PC-9 (cell line): ENCODE data around the gene DNAJC13.

Source experiments
- EZH2 ChIP-seq: fragments of 200-600 bp; sonication (generic); IDR thresholded peaks from 2 replicates; pipeline ENCODE4 v1.8.0; 2017; ENCODE audit warnings: antibody characterized with exemption, low read depth
- TF ChIP-seq, protein P1 (sequence below): fragments of 200-600 bp; sonication (generic); conservative IDR thresholded peaks from 2 replicates; pipeline ENCODE4 v1.6.1; 2017; ENCODE audit warnings: mixed run types, antibody characterized with exemption, mild to moderate bottlenecking, moderate library complexity

DNA sequence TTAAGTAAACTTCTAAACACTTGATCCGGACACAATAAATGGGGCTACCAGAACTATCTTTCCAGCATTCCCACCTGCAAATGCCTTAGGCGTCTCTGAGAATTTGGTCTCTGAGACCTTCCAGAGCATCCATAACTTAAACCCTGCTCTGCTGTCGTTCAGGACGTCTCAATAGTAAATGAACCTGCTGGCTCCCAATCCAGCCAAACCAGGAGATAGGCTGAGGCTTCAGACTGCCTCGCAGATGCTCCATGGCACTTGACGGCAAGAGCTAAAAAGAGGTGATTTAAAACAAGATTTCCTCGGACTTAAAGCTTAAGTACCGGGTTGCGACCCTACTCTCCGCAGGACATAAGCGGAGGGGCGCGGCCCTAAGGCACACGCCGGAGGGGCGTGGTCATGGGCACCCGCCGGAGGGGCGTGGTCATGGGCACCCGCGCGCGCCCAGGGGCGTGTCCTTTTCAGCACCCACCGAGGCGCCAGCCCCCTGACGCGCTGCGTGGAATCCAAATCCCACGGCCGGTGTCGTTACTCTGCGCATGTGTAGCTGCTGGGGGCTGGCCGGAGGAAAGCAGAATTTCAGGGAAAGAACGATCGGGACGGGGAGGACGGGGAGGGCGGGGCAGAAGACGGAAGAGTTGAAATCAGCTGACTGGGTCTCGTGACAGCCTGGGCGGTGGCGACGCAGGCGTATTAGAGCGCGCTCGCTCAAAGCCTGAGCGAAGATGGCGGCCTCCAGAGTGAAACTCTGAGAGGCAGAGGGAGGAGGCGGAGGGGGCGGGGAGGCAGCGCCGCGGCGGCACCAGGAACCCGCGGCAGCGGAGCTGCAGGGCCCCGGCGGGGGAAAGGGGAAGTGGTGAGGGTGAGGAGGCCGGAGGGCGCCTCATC, at the start of gene DNAJC13:
- TF ChIP-seq, protein P1, sequence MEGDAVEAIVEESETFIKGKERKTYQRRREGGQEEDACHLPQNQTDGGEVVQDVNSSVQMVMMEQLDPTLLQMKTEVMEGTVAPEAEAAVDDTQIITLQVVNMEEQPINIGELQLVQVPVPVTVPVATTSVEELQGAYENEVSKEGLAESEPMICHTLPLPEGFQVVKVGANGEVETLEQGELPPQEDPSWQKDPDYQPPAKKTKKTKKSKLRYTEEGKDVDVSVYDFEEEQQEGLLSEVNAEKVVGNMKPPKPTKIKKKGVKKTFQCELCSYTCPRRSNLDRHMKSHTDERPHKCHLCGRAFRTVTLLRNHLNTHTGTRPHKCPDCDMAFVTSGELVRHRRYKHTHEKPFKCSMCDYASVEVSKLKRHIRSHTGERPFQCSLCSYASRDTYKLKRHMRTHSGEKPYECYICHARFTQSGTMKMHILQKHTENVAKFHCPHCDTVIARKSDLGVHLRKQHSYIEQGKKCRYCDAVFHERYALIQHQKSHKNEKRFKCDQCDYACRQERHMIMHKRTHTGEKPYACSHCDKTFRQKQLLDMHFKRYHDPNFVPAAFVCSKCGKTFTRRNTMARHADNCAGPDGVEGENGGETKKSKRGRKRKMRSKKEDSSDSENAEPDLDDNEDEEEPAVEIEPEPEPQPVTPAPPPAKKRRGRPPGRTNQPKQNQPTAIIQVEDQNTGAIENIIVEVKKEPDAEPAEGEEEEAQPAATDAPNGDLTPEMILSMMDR, result no peak
- no peak for TF ChIP-seq EZH2
